ENCODE measurements around the gene MDFI.

MDFI gene

DNA sequence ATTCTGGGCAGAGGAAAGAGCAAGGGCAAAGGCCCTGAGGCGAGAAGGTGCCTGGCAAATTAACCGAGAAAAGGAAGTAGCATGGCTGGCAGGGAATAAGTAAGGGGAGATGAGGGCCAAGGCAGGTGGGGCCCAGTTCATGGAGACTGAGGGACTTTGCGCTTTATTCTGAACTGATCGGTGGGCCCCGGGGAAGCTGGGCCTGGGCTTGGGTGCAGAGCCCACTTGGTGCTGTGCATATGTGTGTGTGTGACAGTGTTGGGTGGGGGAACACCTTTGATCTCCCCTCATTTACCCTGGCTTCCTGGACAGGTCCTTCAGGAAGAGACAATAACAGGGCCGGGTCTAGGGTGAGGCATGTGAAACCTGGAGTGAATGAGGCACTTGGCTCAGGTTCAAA, 2.9 kb upstream of the MDFI start:
- DNase-seq = no peak

- DNase-seq = no peak
Observed at GRCh38 chr6:41636833-41637193, 1.5 kb upstream of the MDFI start.

- no peak for DNase-seq
Observed at GRCh38 chr6:41637194-41638001, 870 bp upstream of the MDFI start.

GRCh38 chr6:41638935-41639808, 904 bp downstream of the MDFI start:
- DNase-seq = no peak

GRCh38 chr6:41639809-41640371, 1.6 kb downstream of the MDFI start:
- DNase-seq = no peak

- DNase-seq = no peak
Observed at GRCh38 chr6:41640426-41640825, 2.2 kb downstream of the MDFI start.

DNA sequence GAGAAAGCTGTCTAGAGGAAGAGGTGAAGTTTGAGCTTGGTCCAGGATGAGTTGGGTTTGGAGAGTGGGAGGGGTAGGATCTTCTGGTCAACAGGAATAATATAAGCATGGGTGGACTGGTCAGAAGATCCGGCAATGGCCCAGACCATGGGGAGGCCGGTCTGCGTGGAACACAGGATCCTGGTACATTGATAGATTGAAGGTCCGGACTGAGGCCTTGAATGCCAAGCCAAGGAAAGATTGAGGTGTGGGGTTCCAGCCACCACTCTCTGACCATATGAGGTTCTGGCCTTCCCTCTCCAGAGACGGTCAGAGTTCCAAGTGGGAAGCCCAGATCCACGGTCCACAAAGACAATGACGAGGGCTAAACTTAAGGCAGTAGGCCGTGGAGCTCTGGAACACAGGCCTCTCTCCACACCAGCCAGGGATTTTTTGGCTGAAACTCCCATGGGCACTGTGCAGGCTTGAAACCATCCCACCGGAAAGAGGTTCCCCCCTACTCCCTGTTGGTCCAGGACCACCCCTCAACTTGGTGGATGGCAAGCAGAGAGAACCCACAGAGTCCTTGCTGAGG, 3.2 kb downstream of the MDFI start:
- no peak for DNase-seq

GRCh38 chr6:41642090-41642959, 4.1 kb downstream of the MDFI start:
- DNase-seq = no peak

DNA sequence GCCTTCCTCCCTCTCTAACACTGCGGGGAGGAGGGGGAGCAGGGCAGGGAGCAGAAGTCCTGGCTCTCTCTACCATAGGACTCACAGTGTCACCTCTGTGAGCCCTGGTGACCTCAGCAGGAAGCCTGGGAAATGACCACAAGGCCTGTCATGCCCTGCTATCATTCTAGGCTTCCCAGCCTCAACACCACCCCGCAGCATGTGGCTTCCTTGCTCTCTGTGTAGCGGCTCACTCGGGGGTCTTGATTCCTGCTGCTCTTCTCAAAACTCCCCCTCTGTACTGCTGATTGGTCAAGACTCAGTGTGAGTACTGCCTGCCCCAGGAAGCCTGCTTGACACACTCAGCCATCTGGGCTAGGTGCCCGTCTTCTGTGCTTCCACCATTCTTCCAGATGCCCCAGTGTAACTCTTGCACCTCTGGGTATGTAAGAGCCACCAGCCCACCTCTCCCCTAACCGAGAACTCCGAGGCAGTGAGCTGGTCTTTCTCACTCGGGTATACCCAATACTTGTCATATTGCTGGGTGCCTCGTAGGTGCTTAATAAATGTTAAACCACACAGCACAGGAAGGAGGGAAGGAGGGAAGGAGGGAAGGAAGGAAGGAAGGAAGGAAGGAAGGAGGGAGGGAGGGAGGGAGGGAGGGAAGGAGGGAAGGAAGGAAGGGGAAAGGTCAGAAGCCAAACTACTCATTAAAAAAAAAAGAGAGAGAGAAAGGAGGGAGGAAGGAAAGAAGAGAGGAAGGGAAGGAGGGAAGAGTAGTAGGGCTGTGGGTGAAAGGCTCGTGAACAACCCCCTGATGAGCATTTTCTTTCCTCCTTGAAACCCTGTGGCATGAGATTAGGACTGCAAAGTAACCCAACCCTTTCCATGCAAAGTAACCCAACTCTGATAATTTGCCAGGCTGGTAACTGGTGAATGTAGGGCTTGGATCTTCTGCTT, 5.0 kb downstream of the MDFI start:
- DNase-seq = no peak

- DNase-seq = no peak
Observed at GRCh38 chr6:41643899-41644269, 5.6 kb downstream of the MDFI start.

- no peak for DNase-seq
Observed at GRCh38 chr6:41644297-41644879, 6.1 kb downstream of the MDFI start.

DNA sequence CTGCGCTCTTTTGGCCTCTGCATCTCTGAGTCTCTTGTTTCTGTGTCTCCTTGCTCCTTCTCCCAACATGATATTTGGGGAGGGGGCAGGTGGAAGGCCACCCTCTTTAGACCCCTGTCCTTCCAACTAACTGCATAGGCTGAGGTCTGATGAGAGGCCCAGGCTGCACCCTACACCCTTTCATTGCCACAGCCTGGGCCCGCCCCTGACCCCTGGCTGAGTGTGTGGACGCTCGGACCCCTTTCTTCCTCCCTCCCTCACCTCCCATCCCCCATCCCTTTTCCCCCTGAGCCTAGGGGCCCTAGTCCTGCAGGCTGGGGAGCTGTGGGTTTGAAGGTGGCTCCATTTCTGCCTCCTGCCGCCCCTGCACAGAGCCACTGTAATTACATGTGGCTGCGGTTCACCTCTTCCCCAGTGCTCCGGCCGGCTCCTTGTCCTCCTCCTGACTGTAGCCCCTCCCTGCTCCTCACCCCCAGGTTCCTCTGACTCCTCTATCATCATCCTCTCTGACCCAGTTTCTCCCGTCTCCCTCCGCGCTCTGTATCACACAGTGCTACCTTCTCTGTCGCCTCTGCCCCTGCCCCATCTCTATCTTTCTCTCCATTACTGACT, 6.8 kb downstream of the MDFI start:
- DNase-seq = no peak

GRCh38 chr6:41646026-41646795, 7.9 kb downstream of the MDFI start:
- no peak for DNase-seq

DNA sequence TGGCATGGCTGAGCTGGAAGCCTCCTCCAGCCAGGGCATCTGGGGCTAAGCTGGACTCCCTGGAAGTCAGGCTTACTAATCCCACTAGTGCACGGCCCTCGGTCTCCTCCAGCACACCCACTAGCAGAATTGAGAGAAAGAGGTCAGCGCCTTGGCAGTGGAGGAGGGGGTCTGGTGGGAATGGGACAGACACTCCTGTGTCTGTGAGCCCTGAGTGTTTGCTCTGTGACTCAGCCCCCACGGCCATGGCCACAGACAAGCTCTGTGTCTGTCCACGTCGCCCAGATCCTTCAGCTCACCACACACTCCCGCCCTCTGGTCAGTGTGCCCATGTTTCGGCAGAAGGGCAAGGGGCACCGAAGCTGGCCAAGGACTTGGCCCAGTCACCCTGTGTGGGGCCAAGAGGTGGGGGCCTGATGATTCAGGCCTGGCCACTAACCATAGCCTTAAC, 8.8 kb downstream of the MDFI start:
- no peak for DNase-seq

DNA sequence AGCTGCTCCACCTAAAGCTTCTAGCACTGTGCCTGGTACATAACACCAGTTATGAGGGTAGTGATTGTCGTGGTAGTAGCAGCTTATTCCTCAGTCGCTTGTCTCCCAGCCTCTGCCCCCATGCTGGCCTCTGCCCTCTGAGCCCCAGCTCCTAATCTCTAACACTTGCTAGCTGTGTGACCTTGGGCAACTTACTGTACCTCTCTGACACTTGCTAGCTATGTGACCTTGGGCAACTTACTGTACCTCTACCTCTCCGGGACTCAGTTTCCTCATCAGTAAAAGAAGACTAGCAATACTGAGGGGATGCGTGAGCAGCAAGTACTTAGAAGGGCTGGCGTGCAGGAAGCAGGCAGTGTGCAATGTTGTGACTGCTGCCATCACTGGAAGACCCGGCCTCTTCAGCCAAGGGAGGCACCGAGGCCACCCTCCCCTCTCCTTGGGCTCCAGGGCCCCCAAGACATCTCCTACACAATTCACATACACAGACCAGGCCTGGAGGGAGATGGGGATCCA, 9.9 kb downstream of the MDFI start:
- DNase-seq = no peak

GRCh38 chr6:41648921-41649320, 10.7 kb downstream of the MDFI start:
- no peak for DNase-seq

- DNase-seq = no peak
Observed at GRCh38 chr6:41649596-41649995, 11.3 kb downstream of the MDFI start.

- DNase-seq = no peak
Observed at GRCh38 chr6:41650120-41650519, 11.9 kb downstream of the MDFI start.

GRCh38 chr6:41651246-41651961, 13.1 kb downstream of the MDFI start:
- no peak for DNase-seq

Measured in activated CD4-positive, alpha-beta T cell treated with anti-CD3 and anti-CD28 coated beads, Interleukin-2, Interleukin-6, amounts not matched to agents 100 ng/mL and 50 ng/mL, durations not matched to agents 16 hours and 8 hours (primary cell).